Tibial nerve (tissue), 4 donors: Measurements from ENCODE around the gene NELL1. TPM values are rescaled to one million over a fixed set of nuclear protein-coding genes. Genes with fewer than 3 reads are reported as not detected.

Experiments used
- DNase-seq, 2 donors: peaks; one replicate each; pipeline ENCODE4 v3.0.0-alpha.2; 2019; ENCODE audit warnings: low spot score in 2 of 2
- H3K27ac ChIP-seq, 4 donors: fragments of 200-600 bp; sonication (generic) in 3 of 4; one replicate each; pipeline ENCODE4 v1.5.1; 2017 to 2019; ENCODE audit warnings: mild to moderate bottlenecking in 1 of 4
- H3K27me3 ChIP-seq, 2 donors: fragments of 200-600 bp; sonication (generic) in 1 of 2; one replicate each; pipeline versions ENCODE4 v1.5.1 to v1.6.0; 2017 to 2019
- H3K36me3 ChIP-seq, 3 donors: fragments of 200-600 bp; sonication (generic); one replicate each; pipeline ENCODE4 v1.5.1; 2018 to 2019
- H3K4me1 ChIP-seq, 4 donors: fragments of 200-600 bp; sonication (generic) in 3 of 4; one replicate each; pipeline ENCODE4 v1.5.1; 2017 to 2019
- H3K4me3 ChIP-seq, 4 donors: fragments of 200-600 bp; sonication (generic) in 3 of 4; one replicate each; pipeline ENCODE4 v1.5.1; 2017 to 2019; ENCODE audit warnings: mild to moderate bottlenecking in 1 of 4, moderate library complexity in 1 of 4
- H3K9me3 ChIP-seq, 4 donors: fragments of 200-600 bp; sonication (generic) in 3 of 4; one replicate each; pipeline ENCODE4 v1.5.1; 2017 to 2019
- CTCF ChIP-seq, 5 experiments: fragments of 200-600 bp in 3 of 5; fragments of 450-650 bp in 2 of 5; sonication (generic) in 3 of 5; IDR thresholded peaks; one replicate each; pipeline ENCODE4 v1.5.1; 2016 to 2019; ENCODE audit warnings: antibody characterized with exemption in 5 of 5, mild to moderate bottlenecking in 3 of 5, moderate library complexity in 2 of 5
- EP300 ChIP-seq, 2 donors: sonication (generic); formaldehyde crosslinking; IDR thresholded peaks; one replicate each; pipeline ENCODE4 v1.6.1; 2017; ENCODE audit warnings: antibody characterized with exemption in 2 of 2, mild to moderate bottlenecking in 1 of 2
- POLR2A ChIP-seq, 2 donors: fragments of 450-650 bp; IDR thresholded peaks; one replicate each; pipeline ENCODE4 v1.6.1; 2017; ENCODE audit warnings: antibody characterized with exemption in 2 of 2, mild to moderate bottlenecking in 2 of 2, moderate library complexity in 2 of 2
- WGBS, 2 donors: methylation state at CpG; one replicate each; pipeline ENCODE4 v1.1.5; 2018; 5-methylcytosine and 5-hydroxymethylcytosine counted together
- total RNA-seq, 4 donors: library from RNA; depleted of rRNA; stranded (reverse); fragments of >200 nt; gene quantifications; one replicate each; pipeline ENCODE4 v1.1.0, GENCODE V29; 2016

The NELL1 gene
- total RNA-seq, 4 donors from 2014 or later: not detected

GRCh38 chr11:21481255-21481654 lies 811.9 kb downstream of the NELL1 start:
- H3K4me1 ChIP-seq: no peaks in the 10 kb centered on the region
- DNase-seq: no peak
- no peaks in the 10 kb centered on the region for H3K36me3 ChIP-seq
- no peak for TF ChIP-seq POLR2A (IDR thresholded peaks at IDR 0.05)
- TF ChIP-seq EP300 (IDR thresholded peaks at IDR 0.05): no peak
- TF ChIP-seq CTCF (IDR thresholded peaks at IDR 0.05): no peak
- no peak overlapping the region for H3K27ac ChIP-seq
- H3K9me3 ChIP-seq: no peaks in the 10 kb centered on the region
- no peak overlapping the region for H3K4me3 ChIP-seq
- H3K27me3 ChIP-seq: no peaks in the 10 kb centered on the region

DNA sequence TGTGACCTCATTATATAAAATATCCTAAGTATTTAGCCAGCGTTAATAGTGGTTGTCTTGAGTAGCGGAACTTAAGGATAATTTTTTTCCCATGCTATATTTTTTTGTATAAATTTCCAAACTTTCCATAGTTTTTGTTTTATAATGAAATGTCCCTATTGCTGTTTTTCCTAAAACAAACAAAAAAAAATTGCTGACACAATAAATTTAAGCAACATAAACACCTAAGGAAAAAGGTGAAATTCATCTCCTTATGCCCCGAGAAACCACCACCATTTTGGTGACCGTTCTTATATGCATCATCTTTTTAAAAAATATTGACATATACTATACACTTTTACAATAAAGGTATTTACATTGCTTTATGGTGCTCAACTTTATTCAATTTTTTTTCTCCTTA lies 814.7 kb downstream of the NELL1 start:
- no peaks in the 10 kb centered on the region for H3K27me3 ChIP-seq
- no peak overlapping the region for H3K27ac ChIP-seq
- TF ChIP-seq POLR2A (IDR thresholded peaks at IDR 0.05): no peak
- no peak for TF ChIP-seq EP300 (IDR thresholded peaks at IDR 0.05)
- no peak for TF ChIP-seq CTCF (IDR thresholded peaks at IDR 0.05)
- no peaks in the 10 kb centered on the region for H3K4me1 ChIP-seq
- no peaks in the 10 kb centered on the region for H3K9me3 ChIP-seq
- H3K36me3 ChIP-seq: no peaks in the 10 kb centered on the region
- DNase-seq: no peak
- WGBS, 2 donors: 96% methylated on average over 4 of the region's 4 CpGs
- H3K4me3 ChIP-seq: no peak overlapping the region

DNA sequence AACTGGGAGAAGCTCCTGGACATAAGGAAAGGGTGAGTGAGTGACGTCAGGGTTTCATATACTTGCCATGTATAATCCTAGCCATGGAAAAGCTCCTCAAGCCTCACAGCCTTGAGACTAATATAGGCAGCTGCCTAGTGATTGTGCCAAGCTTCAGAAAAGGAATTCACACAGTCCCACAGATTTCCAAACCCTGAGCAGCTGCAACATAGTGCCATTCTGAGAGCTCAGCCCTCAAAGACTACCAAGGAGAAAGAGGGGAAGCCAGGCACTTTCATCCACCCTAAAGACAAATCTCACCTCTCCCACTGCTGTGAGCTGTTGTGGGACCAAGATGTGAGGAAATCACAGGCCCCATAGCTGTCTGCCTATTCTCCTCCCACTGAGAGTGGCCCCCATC lies 815.6 kb downstream of the NELL1 start:
- Histone ChIP-seq H3K27me3 (no peaks in the 10 kb centered on the region), H3K9me3 (peaks cover 0 to 3% (median 0%) of the 10 kb centered on the region in 4 donors), H3K4me3 (no peak overlapping the region), H3K36me3 (no peaks in the 10 kb centered on the region), H3K4me1 (no peaks in the 10 kb centered on the region), H3K27ac (no peak overlapping the region)
- WGBS, 2 donors: 62 to 74% methylated on average over 1 of the region's 1 CpG
- DNase-seq: no peak
- no peak for TF ChIP-seq POLR2A (IDR thresholded peaks at IDR 0.05)
- TF ChIP-seq EP300 (IDR thresholded peaks at IDR 0.05): no peak
- TF ChIP-seq CTCF (IDR thresholded peaks at IDR 0.05): no peak

- 77 to 82% methylated on average over 5 of the region's 5 CpGs for WGBS, 2 donors
- Histone ChIP-seq H3K4me1 (no peaks in the 10 kb centered on the region), H3K27ac (no peak overlapping the region), H3K36me3 (no peaks in the 10 kb centered on the region), H3K27me3 (no peaks in the 10 kb centered on the region), H3K9me3 (peaks cover 0 to 5% (median 0%) of the 10 kb centered on the region in 4 donors), H3K4me3 (no peak overlapping the region)
- TF ChIP-seq CTCF (IDR thresholded peaks at IDR 0.05) (no peak), EP300 (IDR thresholded peaks at IDR 0.05) (no peak), POLR2A (IDR thresholded peaks at IDR 0.05) (no peak)
- no peak for DNase-seq
Observed at GRCh38 chr11:21485426-21485825, 816.0 kb downstream of the NELL1 start.

DNA sequence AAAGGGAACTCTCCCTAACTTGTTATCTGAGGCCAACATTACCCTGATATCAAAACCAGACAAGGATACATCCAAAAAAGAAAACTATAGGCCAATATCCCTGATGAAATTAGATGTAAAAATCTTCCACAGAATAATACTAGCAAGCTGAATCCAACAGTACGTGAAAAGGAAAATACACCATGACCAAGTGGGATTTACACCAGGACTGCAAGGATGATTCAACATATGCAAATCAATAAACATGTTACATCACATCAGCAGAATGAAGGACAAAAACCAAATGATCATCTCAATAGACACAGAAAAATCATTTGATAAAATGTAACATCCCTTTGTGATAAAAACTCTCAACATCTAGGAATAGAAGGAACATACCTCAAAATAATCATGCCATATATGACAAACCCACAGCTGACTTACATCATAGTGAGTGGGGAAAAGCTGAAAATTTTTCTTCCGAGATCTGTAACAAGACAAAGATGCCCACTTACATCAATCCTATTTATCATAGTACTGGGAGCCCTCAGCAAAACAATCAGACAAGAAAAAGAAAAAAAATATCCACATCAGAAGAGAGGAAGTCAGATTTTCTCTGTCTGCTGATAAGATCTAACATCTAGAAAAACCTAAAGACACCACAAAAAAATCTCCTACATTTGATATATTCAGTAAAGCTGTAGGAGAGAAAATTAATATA lies 820.2 kb downstream of the NELL1 start:
- no peaks in the 10 kb centered on the region for H3K27me3 ChIP-seq
- TF ChIP-seq EP300 (IDR thresholded peaks at IDR 0.05) (no peak), CTCF (IDR thresholded peaks at IDR 0.05) (no peak), POLR2A (IDR thresholded peaks at IDR 0.05) (no peak)
- no peak for DNase-seq
- no peaks in the 10 kb centered on the region for H3K36me3 ChIP-seq
- no peaks in the 10 kb centered on the region for H3K4me1 ChIP-seq
- peaks cover 0 to 15% (median 0%) of the 10 kb centered on the region in 4 donors for H3K9me3 ChIP-seq
- no peak overlapping the region for H3K4me3 ChIP-seq
- H3K27ac ChIP-seq: no peak overlapping the region
- 79 to 86% methylated on average over 2 of the region's 2 CpGs for WGBS, 2 donors
